G401.6 (cell line): ENCODE data around the gene QSOX1.

Experiments used
- FAIRE-seq: peaks from 2 replicates; lab custom pipeline; 2012; peaks lifted over from hg19 to GRCh38; lab: Jason Lieb, UNC

The QSOX1 gene

DNA sequence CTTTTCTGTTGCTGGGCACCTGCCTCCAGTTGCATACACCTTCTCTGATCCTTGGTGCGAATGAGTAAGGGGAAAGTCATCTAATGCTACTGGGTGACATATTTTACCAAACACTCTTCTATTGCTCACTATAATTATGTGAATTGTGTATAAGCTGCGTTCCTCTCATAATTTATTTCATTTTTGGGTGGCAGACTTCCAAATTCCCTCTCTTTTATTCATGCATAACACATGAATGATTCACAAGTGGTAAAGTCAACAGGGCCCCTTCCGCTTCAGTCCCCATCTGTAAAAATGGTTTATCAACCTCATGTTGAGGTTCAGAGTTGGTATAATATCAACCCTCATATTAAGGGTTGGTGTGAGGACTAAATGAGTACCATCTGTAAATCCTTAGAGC is 3.2 kb upstream of the QSOX1 start:
- FAIRE-seq: no peak

DNA sequence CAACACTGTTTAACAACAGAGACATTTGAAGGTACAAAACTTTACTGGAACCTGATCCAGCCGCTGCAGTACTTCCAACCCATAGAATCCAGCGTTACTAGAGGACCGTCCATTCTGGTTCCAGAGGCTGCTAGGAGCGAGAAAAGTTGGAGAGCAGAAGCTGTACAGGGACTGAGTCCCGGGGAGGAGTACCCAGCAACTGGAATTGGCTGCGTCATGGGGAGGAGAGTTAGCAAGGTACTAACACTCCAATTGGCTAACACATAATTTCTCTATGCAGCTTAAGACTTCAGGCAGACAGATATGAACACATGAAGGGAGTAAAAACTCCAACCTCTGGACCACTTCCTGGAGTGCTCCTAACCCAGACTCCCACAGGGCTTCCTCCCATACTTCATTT is 2.1 kb upstream of the QSOX1 start:
- FAIRE-seq: no peak

DNA sequence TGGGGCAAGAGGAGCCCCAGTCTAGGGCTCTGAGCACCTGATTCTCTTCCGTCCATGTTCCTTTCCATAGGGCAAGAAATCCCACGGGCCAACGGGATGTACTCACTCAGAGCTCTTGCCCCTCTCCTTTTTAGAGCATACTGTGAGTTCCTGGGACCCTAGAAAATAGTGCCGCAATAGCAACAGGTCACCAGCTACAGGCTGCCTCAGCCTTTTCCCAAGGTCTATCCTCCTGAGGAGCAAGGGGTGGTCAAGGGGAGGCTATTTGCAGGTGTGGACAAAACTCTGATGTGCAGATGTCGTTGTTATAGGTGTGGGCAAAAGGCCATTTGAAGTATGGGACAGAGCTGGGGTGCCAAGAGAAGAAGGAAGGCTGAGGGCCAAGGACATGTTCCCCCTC is 1.6 kb upstream of the QSOX1 start:
- FAIRE-seq: no peak

DNA sequence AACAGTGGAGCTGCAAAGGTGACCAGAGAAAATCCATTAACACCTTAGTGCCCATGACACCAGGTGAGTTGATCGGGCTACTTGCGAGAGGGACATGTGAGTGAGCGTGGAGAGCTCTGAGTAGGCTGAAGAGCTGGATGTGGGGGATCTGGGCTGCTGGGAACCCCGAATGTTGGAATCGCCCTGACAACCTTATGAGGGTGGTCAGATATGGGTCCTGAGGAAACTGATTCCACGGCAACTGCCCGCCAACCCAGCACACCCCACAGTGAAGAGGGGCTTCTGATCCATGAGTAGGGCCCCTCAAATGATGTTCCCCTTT is 705 bp upstream of the QSOX1 start:
- no peak for FAIRE-seq

DNA sequence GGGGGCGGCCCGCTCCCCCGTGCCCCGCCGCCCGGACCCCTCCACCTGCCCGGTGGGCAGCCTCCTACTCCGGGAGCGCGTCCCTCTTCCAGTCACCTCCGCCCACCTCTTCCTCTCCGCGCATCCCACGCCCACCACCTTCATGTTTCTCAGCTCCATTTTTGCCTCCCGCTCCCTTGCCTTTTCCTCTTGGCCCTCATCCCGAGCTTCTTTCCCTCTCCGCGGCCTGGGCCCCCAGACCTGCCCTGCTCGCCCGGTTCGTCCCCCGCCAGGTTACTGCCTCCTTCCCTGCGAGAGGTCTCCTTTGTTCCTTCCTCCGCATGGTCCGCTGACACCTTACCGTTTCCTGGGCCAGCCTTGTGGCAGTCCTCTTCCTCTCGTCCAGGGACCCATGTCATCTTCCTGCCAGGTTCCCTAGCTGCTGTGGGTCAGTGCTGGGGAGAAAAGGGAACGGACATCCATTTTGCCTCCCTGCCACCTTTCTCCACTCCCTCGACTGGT is 563 bp downstream of the QSOX1 start:
- FAIRE-seq: no peak

GRCh38 chr1:180156201-180156600 is 1.5 kb downstream of the QSOX1 start:
- FAIRE-seq: no peak

DNA sequence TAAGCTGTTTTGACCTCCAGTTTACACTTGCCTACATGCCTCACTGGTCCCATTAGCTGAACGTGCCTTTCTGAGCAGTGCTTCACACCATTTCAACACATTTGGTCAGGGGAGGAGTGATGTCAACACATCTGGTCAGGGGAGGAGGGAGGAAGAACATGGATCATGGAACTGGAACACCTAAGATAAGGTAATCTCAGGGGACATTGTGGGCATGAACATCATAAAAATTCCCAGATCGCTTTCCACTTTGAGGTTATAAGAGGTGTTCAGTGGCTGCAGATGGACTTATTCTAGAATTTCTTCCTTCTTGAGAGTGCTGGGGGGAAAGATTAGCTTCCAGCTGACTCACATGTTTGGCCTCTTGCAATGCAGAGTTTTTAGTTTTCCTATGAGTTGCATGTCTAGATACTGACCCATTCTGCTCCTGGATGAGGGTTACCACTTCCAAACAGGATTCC is 2.0 kb downstream of the QSOX1 start:
- FAIRE-seq: no peak

DNA sequence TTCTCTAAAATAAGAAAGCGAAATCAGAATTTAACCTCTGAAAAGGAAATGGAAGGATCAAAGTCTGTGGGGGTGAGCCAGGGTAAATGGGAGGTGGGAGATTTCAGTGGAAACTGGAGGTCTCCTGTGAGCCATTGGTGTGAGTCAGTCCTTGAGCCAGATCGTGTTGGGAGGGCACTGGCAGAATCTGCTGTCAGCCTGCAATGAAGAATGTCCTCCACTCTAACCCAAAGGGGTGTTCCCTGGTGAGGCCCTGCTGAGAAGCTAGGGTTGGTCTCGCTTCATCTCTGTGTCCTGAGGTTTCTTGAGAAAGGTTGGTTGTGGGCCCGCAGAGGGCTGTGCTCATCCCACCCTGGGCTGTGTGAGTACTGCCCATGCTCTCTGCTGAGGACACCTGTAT is 2.4 kb downstream of the QSOX1 start:
- FAIRE-seq: no peak

DNA sequence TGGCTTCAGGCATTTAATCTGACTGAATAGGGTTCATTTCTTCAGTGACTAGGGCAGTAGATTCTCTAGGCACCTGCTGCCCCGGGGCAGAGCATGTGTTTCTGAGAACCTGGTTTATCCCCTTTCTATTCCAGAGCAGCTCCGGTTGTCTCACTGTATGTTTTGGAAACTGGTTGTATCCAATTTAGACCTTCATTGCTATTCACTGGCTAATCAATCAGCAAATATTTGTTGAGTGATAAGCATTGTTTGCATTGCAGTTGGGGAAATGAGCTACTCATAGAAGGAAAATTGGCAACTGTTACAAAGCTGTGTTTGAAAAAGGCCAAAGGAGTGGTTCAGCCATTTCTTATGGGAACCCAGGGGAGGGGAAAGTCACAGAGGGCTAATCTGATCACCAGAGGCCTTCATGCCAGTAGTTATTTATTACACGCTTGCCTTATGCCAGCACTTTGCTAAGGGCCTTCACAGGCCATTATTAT is 2.9 kb downstream of the QSOX1 start:
- FAIRE-seq: no peak

- no peak for FAIRE-seq
Observed at GRCh38 chr1:180158149-180159147, 3.8 kb downstream of the QSOX1 start.

DNA sequence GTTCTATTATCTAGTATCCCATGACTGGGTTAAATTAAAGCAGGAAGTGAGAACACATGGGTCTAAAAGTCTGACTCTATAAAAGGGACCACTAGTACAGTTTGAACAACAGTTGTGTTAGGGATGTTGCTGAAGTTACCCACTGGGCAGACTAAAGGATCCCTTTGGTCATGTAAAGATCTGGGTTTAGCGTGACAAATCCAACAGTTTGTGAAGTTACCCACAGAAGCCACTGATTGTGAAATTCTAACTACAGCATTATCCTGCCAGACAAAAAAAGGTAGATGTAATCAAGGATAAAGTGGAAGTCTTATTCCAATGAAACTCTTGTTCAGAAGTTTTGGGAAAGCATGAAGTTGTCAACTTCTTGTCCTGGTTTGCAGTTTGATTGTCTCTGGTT is 5.7 kb downstream of the QSOX1 start:
- no peak for FAIRE-seq

GRCh38 chr1:180163041-180163440 is 8.4 kb downstream of the QSOX1 start:
- FAIRE-seq: no peak

GRCh38 chr1:180165096-180165495 is 10.4 kb downstream of the QSOX1 start:
- no peak for FAIRE-seq

- no peak for FAIRE-seq
Observed at GRCh38 chr1:180165509-180166435, 11.1 kb downstream of the QSOX1 start.

DNA sequence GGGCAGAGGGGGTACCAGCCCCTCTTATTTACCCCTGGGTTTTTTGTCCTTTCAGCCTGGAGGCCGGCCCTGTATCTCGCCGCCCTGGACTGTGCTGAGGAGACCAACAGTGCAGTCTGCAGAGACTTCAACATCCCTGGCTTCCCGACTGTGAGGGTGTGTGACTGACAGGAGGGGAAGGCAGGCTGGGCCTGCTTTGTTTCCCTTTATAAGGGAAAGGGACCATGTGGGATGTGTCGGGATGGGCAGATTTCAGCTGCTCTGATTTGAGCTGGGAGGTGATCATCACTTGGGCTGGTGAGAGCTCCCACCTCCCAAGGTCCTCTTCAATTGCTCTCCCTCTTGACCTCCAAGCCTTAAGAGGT is 11.7 kb downstream of the QSOX1 start:
- FAIRE-seq: no peak

DNA sequence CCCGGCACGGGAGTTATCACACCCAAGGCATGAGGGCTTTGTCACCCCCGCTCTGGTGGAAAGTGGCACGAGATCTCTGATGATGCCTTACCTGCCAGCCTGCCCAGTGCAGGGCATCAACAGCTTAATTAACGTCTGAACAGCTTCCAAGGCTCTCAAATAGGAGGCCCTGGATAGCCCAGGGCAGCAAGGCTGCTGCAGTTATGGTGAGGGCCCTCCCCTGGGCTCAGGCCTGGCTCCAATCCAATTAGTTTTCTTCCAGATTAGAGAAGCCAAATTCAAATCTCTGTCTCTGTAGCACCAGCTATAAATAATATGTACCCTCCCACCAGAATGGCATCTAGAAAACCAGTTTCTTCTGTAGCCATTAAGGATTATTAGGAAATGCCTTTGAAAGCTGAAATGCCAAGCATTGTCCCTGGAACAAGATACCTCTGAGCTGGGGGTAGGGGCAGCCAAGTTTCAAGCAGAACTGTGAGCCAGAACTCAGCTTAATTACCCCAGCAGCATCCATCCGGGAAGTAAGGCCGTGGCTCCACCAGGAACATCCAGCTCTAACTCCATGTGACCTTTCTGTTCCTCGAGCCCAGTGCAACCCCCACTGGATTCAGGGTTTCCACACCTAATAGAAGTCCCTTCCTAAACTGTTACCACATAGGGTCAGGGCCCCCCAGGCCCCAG is 12.5 kb downstream of the QSOX1 start:
- FAIRE-seq: no peak

DNA sequence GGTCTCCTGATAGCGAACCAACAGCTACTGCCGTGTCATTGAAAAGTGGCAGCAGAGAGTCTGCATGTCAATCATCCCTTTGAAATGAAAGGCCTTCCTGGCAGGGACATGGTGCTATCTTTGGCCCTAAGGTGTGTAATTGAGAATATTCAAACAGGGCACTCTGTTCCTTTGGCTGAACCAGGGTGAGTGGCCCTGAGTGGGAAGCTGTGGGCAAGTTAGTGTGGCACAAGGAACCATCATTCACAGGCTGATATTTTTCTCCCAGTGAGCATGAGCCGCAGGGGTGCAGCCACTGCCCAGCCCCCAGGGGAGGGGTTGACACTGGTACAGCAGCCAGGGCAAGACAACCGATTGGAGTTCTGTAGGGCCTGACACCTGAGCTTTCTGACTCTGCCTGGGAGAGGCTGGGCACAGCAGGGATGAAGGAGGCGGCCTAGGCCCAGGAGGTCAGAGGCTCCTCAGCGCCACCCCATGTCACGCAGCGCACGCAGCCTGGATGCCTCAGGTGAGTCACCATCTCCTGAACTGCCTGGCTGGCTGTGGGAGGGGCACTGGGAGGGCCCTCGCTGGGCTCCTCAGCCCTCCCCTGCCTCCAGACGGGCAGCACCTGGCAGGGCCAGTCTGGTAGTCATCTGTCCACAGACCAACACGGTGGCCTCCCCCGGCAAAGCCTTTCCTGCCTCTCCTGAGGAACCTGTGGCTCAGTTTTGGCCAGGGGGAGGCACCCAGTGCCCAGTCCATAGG is 13.2 kb downstream of the QSOX1 start:
- FAIRE-seq: no peak

- no peak for FAIRE-seq
Observed at GRCh38 chr1:180168786-180169639, 14.3 kb downstream of the QSOX1 start.

GRCh38 chr1:180169640-180170195 is 15.0 kb downstream of the QSOX1 start:
- FAIRE-seq: no peak

DNA sequence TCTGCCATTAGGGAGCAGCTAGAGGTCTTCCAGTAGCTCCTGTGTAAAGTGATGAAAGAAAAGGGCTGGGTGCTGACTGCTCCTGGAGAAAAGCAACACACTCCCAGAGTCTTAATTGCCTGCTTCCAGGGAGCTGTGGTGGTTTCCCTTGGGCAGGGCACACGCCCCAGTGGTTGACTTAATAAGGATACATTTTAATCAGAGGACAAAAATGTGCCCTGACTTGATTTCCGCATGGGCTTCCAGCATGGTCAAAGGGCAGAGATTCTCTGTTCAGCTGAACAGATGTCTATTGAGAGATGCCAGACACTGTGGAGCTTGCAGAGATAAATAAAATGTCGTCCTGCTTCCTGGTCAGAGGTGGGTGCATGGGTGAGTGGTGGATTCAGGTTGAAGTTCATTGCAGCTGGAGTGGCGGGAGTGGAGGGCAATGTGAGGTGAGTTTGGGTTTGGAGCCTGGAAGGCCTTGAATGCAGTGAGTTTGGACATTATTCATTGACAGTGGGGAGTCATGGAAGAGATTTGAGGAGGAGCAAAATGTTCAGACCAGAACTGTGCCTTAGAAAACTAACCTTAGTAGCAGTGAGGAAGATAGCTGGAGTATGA is 16.0 kb downstream of the QSOX1 start:
- FAIRE-seq: no peak
